Measurements from ENCODE around the gene EEPD1. TPM values are rescaled to one million over a fixed set of nuclear protein-coding genes. Genes with fewer than 3 reads are reported as not detected.
"Not testable (repeated sequence)": the region's sequence is repeated elsewhere in the genome, so short reads cannot be mapped to it uniquely, and the experiment has no call there.

The EEPD1 gene
- total RNA-seq, 1 donor from 2014 or later, result 9.9 TPM

DNA sequence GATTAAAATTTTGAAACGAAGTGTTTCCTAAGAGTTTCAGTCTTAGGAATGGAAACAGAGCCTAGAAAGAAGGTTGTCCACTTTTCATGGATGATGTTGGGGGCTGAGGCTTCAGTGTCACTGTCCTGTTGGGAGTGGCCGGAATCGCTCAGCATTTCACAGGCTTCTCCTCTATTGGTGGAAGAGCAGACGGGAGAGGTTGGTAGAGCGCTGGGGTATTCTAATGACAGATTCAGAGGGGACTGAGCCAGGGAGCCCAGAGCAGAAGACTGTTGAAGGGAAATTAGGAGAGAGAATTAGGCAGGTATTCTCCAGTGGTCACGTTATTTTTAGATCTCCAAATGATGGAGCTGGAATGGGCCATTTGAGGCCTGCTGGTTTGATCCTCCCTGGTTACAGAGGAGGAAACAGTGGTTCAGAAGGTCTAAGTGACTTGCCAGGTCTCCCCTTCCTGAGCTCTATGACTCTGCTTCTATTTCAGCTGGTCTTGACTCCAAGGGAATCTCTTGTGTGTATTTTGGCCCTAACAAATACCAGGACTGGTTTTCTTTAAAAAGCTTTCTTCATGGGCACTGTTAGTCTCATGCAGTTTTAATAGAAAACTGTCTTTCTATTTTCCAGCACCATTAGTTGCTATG lies 35.7 kb upstream of the EEPD1 start:
- TF ChIP-seq, protein P1, sequence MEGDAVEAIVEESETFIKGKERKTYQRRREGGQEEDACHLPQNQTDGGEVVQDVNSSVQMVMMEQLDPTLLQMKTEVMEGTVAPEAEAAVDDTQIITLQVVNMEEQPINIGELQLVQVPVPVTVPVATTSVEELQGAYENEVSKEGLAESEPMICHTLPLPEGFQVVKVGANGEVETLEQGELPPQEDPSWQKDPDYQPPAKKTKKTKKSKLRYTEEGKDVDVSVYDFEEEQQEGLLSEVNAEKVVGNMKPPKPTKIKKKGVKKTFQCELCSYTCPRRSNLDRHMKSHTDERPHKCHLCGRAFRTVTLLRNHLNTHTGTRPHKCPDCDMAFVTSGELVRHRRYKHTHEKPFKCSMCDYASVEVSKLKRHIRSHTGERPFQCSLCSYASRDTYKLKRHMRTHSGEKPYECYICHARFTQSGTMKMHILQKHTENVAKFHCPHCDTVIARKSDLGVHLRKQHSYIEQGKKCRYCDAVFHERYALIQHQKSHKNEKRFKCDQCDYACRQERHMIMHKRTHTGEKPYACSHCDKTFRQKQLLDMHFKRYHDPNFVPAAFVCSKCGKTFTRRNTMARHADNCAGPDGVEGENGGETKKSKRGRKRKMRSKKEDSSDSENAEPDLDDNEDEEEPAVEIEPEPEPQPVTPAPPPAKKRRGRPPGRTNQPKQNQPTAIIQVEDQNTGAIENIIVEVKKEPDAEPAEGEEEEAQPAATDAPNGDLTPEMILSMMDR (IDR thresholded peaks at IDR 0.05), result no peak
- Histone ChIP-seq H3K27me3 (no peaks in the 10 kb centered on the region), H3K9me3 (no peaks in the 10 kb centered on the region), H3K4me3 (no peak overlapping the region), H3K4me1 (peaks cover 23% of the 10 kb centered on the region), H3K36me3 (no peaks in the 10 kb centered on the region), H3K27ac (no peak overlapping the region)
- intact Hi-C loops (cut with DNase I), result no loop called here
- no peak for ATAC-seq
- no peak for DNase-seq

DNA sequence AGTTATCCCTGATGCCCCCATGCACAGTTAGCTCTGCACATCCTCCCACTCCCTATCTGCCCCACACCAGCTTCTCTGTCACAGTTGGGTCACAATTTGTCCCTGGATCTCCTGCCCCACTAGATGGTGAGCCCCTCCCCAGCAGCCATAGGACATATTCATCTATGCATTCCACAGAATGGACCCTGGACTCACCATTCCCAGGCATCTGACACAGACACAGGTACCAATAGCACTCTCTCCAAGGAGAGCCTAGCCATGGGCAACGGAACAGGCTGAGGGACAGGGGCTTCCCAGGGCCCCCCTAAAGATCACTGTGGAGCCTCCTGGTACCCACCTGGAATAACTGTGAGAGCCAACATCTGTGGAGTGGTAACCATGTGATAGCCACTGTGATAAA lies 34.7 kb upstream of the EEPD1 start:
- no peak overlapping the region for H3K4me3 ChIP-seq
- no peaks in the 10 kb centered on the region for H3K9me3 ChIP-seq
- no peak overlapping the region for H3K27ac ChIP-seq
- peaks cover 23% of the 10 kb centered on the region for H3K4me1 ChIP-seq
- DNase-seq, result no peak
- no peak for ATAC-seq
- TF ChIP-seq, protein P1 (IDR thresholded peaks at IDR 0.05), result no peak
- intact Hi-C loops (cut with DNase I), result no loop called here
- H3K27me3 ChIP-seq, result no peaks in the 10 kb centered on the region
- H3K36me3 ChIP-seq, result no peaks in the 10 kb centered on the region

DNA sequence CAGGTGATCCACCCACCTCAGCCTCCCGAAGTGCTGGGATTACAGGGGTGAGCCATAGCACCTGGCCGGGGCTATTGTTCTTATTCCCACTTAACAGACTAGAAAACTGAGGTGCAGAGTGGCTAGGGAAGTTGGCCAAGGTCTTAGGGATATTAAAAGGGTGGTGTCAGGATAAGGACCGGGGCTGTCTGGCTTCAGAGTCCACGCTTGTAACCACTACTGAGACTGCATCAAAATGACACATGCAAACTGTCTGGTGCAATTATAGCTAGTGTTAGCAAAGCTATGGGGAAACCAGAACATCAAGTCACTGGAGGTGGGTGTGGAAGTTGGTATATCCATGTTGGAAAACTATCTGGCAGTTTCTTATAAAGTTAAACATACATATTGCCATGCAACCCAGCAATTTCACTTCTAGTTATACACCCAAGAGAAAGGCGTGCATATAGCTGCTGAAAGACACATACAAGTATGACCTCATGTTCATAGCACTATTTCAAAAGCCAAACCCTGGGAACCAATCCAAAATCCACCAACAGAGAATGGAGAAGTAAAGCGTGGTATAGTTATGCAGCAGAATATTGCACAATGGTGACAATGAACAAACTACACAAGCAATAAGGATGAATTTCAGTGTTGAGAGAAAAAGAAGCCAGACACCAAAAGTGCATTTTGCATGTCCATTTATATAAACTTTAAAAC lies 33.9 kb upstream of the EEPD1 start:
- intact Hi-C loops (cut with DNase I), result no loop called here

DNA sequence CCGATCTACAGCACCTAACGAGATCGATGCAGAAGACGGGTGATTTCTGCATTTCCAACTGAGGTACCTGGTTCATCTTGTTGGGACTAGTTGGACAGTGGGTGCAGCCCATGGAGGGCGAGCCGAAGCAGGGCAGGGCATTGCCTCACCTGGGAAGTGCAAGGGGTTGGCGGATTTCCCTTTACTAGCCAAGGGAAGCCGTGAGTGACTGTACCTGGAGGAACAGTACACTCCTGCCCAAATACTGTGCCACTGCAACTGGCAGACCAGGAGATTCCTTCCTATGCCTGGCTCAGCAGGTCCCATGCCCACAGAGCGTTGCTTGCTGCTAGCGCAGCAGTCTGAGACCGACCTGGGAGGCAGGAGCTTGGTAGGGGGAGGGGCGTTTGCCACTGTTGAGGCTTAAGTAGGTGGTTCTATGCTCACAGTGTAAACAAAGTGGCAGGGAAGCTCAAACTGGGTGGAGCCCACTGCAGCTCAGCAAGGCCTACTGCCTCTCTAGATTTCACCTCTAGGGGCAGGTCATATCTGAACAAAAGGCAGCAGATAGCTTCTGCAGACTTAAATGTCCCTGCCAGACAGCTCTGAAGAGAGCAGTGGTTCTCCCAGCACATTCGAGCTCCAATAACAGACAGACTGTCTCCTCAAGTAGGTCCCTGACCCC lies 32.9 kb upstream of the EEPD1 start:
- H3K27me3 ChIP-seq; H3K4me3 ChIP-seq; H3K36me3 ChIP-seq; intact Hi-C loops (cut with DNase I); H3K9me3 ChIP-seq; DNase-seq; ATAC-seq; H3K27ac ChIP-seq: not testable (repeated sequence)
- H3K4me1 ChIP-seq, result peaks cover 23% of the 10 kb centered on the region

More for the DNA sequence above, 33.9 kb upstream of the EEPD1 start:
- Histone ChIP-seq H3K4me3 (no peak overlapping the region), H3K9me3 (no peaks in the 10 kb centered on the region), H3K27ac (no peak overlapping the region), H3K36me3 (no peaks in the 10 kb centered on the region), H3K4me1 (peaks cover 23% of the 10 kb centered on the region), H3K27me3 (no peaks in the 10 kb centered on the region)
- DNase-seq (no peak), ATAC-seq (peak; percentile 82)
- TF ChIP-seq, protein P1 (IDR thresholded peaks at IDR 0.05), result no peak

DNA sequence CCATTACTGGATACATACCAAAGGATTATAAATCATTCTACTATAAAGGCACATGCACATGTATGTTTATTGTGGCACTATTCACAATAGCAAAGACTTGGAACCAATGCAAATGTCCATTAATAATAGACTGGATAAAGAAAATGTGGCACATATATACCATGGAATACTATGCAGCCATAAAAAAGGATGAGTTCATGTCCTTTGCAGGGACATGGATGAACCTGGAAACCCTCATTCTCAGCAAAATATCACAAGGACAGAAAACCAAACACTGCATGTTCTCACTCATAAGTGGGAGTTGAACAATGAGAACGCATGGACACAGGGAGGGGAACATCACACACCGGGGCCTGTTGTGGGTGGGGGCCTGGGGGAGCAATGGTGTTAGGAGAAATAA lies 27.4 kb upstream of the EEPD1 start:
- H3K27me3 ChIP-seq; H3K9me3 ChIP-seq; ATAC-seq; H3K36me3 ChIP-seq; H3K27ac ChIP-seq; H3K4me1 ChIP-seq; H3K4me3 ChIP-seq; DNase-seq; intact Hi-C loops (cut with DNase I): not testable (repeated sequence)

DNA sequence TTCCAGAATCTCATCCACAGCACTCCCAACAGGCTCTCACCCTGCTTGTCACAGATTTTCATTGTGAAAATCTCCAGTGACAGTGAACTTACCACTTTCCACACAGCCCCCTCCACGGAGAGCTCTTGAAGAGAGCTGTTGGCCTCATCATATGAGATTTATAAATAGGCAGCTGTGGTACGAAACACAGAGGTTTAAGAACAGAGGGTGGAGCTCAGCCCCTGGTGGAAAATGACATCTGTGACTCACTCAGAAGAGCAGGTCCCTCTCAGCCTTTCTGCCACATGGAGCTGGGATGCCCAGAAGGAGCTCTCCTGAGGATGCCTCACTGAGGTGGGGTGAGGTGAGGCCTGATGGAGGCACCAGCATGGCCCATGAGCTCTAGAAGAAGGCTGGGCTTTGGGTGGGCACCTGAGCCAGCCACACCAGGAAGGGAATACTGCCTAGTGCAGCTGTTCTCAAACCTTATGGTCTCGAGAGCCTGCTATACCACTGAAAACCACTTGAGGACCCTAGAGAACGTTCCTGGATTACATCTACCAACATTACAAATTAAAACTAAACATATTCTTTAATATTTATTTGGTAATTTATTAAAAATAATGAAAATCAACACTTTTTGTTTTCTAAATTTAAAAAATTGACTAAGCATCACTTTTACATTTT lies 25.8 kb upstream of the EEPD1 start:
- Histone ChIP-seq H3K4me3 (no peak overlapping the region), H3K4me1 (no peaks in the 10 kb centered on the region), H3K9me3 (no peaks in the 10 kb centered on the region), H3K27me3 (no peaks in the 10 kb centered on the region), H3K27ac (no peak overlapping the region), H3K36me3 (no peaks in the 10 kb centered on the region)
- TF ChIP-seq, protein P1 (IDR thresholded peaks at IDR 0.05), result no peak
- intact Hi-C loops (cut with DNase I), result no loop called here
- DNase-seq, result no peak
- no peak for ATAC-seq

Data from upper lobe of right lung (tissue), 1 donor.